NCI-H2081 treated with DMSO at 0.1 percent for 48 hours (cell line): Measurements from ENCODE around the gene LAYN.

Experiments used
- DNase-seq: peaks from one replicate; lab custom pipeline; 2025; lab: John Stamatoyannopoulos, UW

LAYN gene

GRCh38 chr11:111531136-111531535 is 9.4 kb upstream of the LAYN start:
- no peak for DNase-seq

GRCh38 chr11:111531687-111532364 is 8.7 kb upstream of the LAYN start:
- DNase-seq: no peak

GRCh38 chr11:111532365-111532709 is 8.2 kb upstream of the LAYN start:
- DNase-seq: no peak

GRCh38 chr11:111535281-111535680 is 5.2 kb upstream of the LAYN start:
- DNase-seq: no peak

GRCh38 chr11:111537336-111537860 is 3.1 kb upstream of the LAYN start:
- no peak for DNase-seq

GRCh38 chr11:111538407-111539114 is 2.0 kb upstream of the LAYN start:
- DNase-seq: no peak

- no peak for DNase-seq
Measured at GRCh38 chr11:111539426-111540113, 950 bp upstream of the LAYN start.

GRCh38 chr11:111540937-111541253 is 375 bp downstream of the LAYN start:
- DNase-seq: no peak

GRCh38 chr11:111541254-111542061 is 938 bp downstream of the LAYN start:
- DNase-seq: no peak

GRCh38 chr11:111542606-111543275 is 2.2 kb downstream of the LAYN start:
- no peak for DNase-seq

GRCh38 chr11:111548525-111548924 is 8.0 kb downstream of the LAYN start:
- no peak for DNase-seq

- DNase-seq: no peak
Measured at GRCh38 chr11:111549196-111549868, 8.8 kb downstream of the LAYN start.

GRCh38 chr11:111549869-111550203 is 9.3 kb downstream of the LAYN start:
- DNase-seq: no peak

- DNase-seq: no peak
Measured at GRCh38 chr11:111550258-111550657, 9.7 kb downstream of the LAYN start.

GRCh38 chr11:111554532-111554931 is 14.0 kb downstream of the LAYN start:
- DNase-seq: no peak

- DNase-seq: no peak
Measured at GRCh38 chr11:111555255-111555654, 14.7 kb downstream of the LAYN start.

- no peak for DNase-seq
Measured at GRCh38 chr11:111557425-111558111, 17.0 kb downstream of the LAYN start.

- no peak for DNase-seq
Measured at GRCh38 chr11:111559800-111560464, 19.4 kb downstream of the LAYN start.

- no peak for DNase-seq
Measured at GRCh38 chr11:111560800-111561199, 20.3 kb downstream of the LAYN start.

- no peak for DNase-seq
Measured at GRCh38 chr11:111561306-111561705, 20.8 kb downstream of the LAYN start.
